Measurements from ENCODE around the gene GLUD2. TPM values are rescaled to one million over a fixed set of nuclear protein-coding genes. Genes with fewer than 3 reads are reported as not detected.

The GLUD2 gene
- total and polyA plus RNA-seq, 9 of the 15 experiments (the other 6 are each of a cell fraction or from before 2014, with no cell fraction given): 1.5 to 9.6 (median 7.1) TPM

GRCh38 chrX:121000589-121000988 is 46.8 kb upstream of the GLUD2 start (continued):
- no peak for TF ChIP-seq ZFP91 (CRISPR knock-in tag; IDR thresholded peaks at IDR 0.05)
- TF ChIP-seq RAD21 (CRISPR knock-in tag; conservative IDR thresholded peaks at IDR 0.05 in 1 of 2, IDR thresholded peaks at IDR 0.05 in 1 of 2): peak; percentile 43 to 68
- no peak for TF ChIP-seq ZNF699 (CRISPR knock-in tag; IDR thresholded peaks at IDR 0.05; ENCODE audit: insufficient replicate concordance)
- TF ChIP-seq CEBPG (CRISPR knock-in tag; IDR thresholded peaks at IDR 0.05): no peak
- peak in 1 of 2 experiments; percentile 69; a peak in 1 of 4 replicates for TF ChIP-seq CEBPG (tag; conservative IDR thresholded peaks at IDR 0.05 in 1 of 2, IDR thresholded peaks at IDR 0.05 in 1 of 2)
- TF ChIP-seq E2F3 (CRISPR knock-in tag; IDR thresholded peaks at IDR 0.05): no peak
- TF ChIP-seq CHD4 (IDR thresholded peaks at IDR 0.05; ENCODE audit: insufficient read depth, insufficient replicate concordance, low read depth, low read length, poor library complexity, severe bottlenecking): no peak
- TF ChIP-seq ATF4 (CRISPR knock-in tag; IDR thresholded peaks at IDR 0.05): no peak
- no peak for TF ChIP-seq ZSCAN32 (CRISPR knock-in tag; IDR thresholded peaks at IDR 0.05)
- no peak for TF ChIP-seq TARDBP (IDR thresholded peaks at IDR 0.05)
- TF ChIP-seq RFX5 (IDR thresholded peaks at IDR 0.05; ENCODE audit: low read depth, low read length): no peak

All from K562 (cell line).